Activated T-helper 2 cell treated with anti-CD3 and anti-CD28 coated beads, Interferon-gamma antibody, Interleukin-2, Interleukin-4, amounts not matched to agents 10 μg/mL and 5 μg/mL and 100 μg/mL, durations not matched to agents 14 hours and 24 hours and 36 hours (primary cell): ENCODE measurements around the gene CAMTA1. TPM values are rescaled to one million over a fixed set of nuclear protein-coding genes. Genes with fewer than 3 reads are reported as not detected.
"Not testable (repeated sequence)": the region's sequence is repeated elsewhere in the genome, so short reads cannot be mapped to it uniquely, and the experiment has no call there.

Source experiments
- DNase-seq: peaks from one replicate; pipeline ENCODE4 v3.0.0; 2021; ENCODE audit warnings: low spot score
- H3K27ac Mint-ChIP-seq: one replicate; pipeline ENCODE4 v1.8.0; 2021; ENCODE audit warnings: mixed read lengths
- H3K27me3 Mint-ChIP-seq: one replicate; pipeline ENCODE4 v1.8.0; 2021; ENCODE audit warnings: low read depth, mixed read lengths
- H3K36me3 Mint-ChIP-seq: one replicate; pipeline ENCODE4 v1.8.0; 2021; ENCODE audit warnings: low read depth, mixed read lengths
- H3K4me1 Mint-ChIP-seq: one replicate; pipeline ENCODE4 v1.8.0; 2021; ENCODE audit warnings: low read depth, mixed read lengths
- H3K4me3 Mint-ChIP-seq: one replicate; pipeline ENCODE4 v1.8.0; 2021; ENCODE audit warnings: low read depth, mild to moderate bottlenecking, moderate library complexity, mixed read lengths
- H3K9me3 Mint-ChIP-seq: one replicate; pipeline ENCODE4 v1.8.0; 2021; ENCODE audit warnings: mixed read lengths
- intact Hi-C: fragments of 100-400 bp; cut with micrococcal nuclease; formaldehyde crosslinking; loops from one replicate; pipeline ENCODE4 v1.15.1; 2023
- total RNA-seq: library from RNA; stranded (reverse); gene quantifications from 2 replicates; pipeline ENCODE4 v1.2.3, GENCODE V29; 2022

The CAMTA1 gene
- total RNA-seq, 1 donor from 2014 or later, result 62.9 TPM

DNA sequence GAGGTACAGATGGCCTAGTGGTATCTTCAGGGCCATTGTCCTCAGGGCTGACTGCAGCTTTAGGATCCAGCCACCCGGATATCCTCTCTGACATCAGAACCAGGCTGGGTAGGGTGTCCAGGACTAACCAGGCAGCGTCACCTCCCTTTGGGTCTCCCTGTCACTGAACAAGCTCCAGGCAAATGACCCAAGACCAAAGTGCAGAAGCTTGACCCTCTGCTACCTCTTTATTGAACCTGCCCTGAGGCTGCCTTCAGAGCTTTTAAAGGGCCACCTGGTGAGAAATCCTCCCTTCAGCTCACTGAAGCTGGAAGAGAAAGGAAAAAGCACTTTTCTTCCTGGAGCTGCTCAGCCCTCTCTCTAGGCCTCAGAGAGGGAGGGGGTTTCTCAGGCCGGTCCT, 906.8 kb downstream of the CAMTA1 start:
- no peak for DNase-seq
- Mint-ChIP-seq H3K36me3 (no peaks in the 10 kb centered on the region), H3K27ac (no peak overlapping the region), H3K27me3 (peaks cover 1% of the 10 kb centered on the region), H3K4me1 (no peaks in the 10 kb centered on the region), H3K4me3 (no peak overlapping the region), H3K9me3 (no peaks in the 10 kb centered on the region)
- intact Hi-C loops, result no loop called here

DNA sequence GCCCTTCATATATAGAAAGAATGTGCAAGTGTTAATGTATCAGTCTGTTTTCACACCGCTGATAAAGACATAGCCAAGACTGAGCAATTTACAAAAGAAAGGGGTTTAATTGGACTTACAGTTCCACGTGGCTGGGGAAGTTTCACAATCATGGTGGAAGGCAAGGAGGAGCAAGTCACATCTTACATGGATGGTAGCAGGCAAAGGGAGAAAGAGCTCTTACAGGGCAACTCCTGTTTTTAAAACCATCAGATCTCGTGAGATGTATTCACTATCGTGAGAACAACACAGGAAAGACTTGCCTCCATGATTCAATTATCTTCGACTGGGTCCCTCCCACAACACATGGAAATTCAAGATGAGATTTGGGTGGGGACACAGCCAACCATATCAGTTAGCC, 907.8 kb downstream of the CAMTA1 start:
- H3K4me3 Mint-ChIP-seq, H3K36me3 Mint-ChIP-seq, H3K4me1 Mint-ChIP-seq, DNase-seq, H3K27me3 Mint-ChIP-seq, intact Hi-C loops, H3K27ac Mint-ChIP-seq, H3K9me3 Mint-ChIP-seq: not testable (repeated sequence)

DNA sequence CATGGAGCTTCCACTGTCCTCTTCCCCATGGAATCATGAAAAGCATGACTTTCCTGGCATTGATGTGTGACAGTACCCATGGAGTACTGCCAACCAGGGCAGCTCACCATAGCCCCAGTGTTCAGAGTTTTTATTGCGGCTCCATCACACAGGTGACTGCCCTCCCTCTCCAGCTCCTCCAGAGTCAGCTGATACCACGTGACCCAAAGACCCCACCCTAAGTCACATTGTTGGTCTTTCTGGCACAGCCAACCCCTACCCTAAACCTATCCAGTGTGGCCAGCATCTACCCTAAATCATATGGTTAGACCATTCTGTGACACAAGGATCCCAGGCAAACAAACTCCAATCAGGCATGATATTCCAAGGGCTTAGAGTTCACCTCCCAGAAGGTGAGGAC, 908.4 kb downstream of the CAMTA1 start:
- Mint-ChIP-seq H3K9me3 (no peaks in the 10 kb centered on the region), H3K4me3 (no peak overlapping the region), H3K36me3 (no peaks in the 10 kb centered on the region), H3K27me3 (peaks cover 2% of the 10 kb centered on the region), H3K27ac (no peak overlapping the region), H3K4me1 (no peaks in the 10 kb centered on the region)
- intact Hi-C loops, result no loop called here
- DNase-seq, result no peak

DNA sequence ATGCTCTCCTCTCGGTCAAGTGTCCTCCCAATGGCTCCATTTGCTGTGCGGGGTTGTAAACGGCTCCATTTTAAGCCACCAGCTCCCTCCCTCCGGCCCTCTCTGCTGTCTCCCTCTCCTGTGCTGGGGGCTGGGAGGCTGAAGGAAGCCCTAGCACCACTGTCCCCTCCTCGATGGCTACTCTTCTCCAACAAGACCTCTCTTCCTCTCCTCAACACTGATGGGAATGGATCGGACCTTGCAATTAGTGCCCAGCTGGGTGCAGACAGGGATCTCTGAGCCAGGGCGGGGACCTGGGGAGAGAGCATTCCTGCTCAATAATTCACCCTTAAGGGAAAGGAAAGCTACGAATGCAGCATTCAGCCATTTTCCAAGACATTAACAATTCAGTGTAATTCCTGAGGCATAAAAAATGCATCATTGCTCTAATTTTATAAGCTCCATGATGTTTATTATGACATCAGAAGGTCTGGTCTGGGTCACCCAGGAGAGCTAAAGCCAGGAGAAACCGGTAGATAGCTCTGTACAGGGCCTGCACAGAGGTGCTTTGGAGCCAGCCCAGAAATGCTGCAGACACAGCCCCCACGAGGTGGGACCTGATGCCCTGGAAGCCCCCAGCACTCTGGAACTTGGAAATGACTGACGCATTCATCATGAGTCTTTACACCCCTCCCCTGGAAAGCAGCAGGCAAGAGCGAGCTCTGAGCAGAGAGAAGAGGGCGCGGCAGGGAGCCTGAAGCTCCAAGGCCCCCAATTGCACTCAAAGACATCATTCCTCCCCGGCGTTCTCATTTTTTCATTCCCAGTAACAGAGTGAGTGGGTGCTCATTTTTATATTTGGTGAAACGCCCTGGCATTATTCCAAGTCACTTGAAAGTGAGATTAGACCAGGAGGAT, 909.6 kb downstream of the CAMTA1 start:
- Mint-ChIP-seq H3K27me3 (peaks cover 11% of the 10 kb centered on the region), H3K9me3 (no peaks in the 10 kb centered on the region), H3K27ac (no peak overlapping the region), H3K36me3 (no peaks in the 10 kb centered on the region), H3K4me1 (no peaks in the 10 kb centered on the region), H3K4me3 (no peak overlapping the region)
- DNase-seq, result no peak
- intact Hi-C loops, result no loop called here

DNA sequence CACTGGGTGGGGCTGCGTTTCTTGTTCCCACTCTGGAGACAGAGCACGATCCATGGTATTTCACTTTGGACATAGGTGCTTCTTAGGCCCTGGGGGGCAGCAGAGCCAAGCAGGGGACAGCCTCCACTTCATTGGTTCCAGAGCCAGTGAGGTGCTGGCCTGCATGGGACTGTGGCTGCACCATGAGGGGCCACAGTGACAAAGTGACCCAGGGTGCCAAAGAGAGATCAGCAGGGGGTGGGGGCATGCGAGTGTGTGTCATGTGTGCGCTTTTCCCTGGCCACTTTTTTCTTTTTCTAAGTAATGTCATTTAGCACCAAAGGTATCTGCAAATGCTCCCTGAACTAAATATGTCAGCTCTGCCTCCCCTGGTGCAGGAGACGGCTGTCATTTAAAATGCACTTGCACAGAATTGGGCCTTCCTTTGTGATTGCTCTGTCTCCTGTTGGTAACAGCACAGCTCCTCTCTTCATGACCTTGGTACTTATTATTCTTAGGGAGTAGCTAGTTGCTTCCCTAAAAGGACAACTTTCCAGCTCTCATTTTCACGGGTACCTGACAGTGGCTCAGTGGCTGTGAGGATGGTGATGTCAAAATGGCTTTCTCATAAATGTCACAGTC, 910.4 kb downstream of the CAMTA1 start:
- Mint-ChIP-seq H3K27ac (no peak overlapping the region), H3K27me3 (peaks cover 16% of the 10 kb centered on the region), H3K36me3 (no peaks in the 10 kb centered on the region), H3K4me1 (no peaks in the 10 kb centered on the region), H3K9me3 (no peaks in the 10 kb centered on the region), H3K4me3 (no peak overlapping the region)
- no peak for DNase-seq
- intact Hi-C loops, result no loop called here

DNA sequence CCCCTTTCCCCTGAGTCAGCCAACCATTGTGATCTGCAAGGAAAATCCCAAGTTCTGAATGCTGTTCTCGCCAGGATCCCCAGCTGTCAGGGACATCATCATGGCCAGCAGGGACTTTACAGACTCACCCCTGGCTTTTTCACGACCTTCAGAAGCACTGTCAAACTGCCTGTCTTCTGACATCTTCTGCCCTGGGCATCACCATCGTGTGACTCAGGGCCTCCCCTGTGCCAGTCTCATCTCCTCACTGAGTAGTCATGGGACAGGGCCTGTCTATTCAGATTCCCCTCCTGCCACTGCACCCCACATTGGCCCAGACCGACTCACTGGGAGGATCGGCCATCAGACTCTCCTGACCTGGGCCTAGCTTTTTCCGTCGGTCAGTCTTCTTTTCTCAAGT, 913.4 kb downstream of the CAMTA1 start:
- no peaks in the 10 kb centered on the region for H3K9me3 Mint-ChIP-seq
- intact Hi-C loops, result no loop called here
- no peaks in the 10 kb centered on the region for H3K36me3 Mint-ChIP-seq
- no peak overlapping the region for H3K4me3 Mint-ChIP-seq
- H3K27ac Mint-ChIP-seq, result no peak overlapping the region
- H3K27me3 Mint-ChIP-seq, result peaks cover 43% of the 10 kb centered on the region
- no peak for DNase-seq
- peaks cover under 1% of the 10 kb centered on the region for H3K4me1 Mint-ChIP-seq

DNA sequence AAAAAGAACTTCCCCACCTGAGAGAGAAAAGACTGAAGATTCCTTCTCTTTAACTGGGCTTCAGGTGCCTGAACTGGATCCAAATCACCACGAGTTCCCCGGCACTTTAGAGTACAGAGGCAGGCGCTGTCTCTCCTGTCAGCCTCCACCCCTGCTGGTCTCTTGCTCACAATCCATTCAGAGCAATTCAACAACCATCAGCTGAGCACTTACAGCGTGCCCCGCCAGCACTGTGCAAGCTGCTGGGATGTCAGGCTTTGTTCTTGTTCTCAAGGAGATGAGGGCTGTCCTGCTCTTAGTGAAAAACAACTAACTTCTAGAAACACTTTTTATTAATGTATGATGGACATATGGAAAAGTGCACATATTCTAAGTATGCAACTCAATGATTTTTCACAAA, 917.1 kb downstream of the CAMTA1 start:
- no peak for DNase-seq
- H3K27me3 Mint-ChIP-seq, result peaks cover 62% of the 10 kb centered on the region
- intact Hi-C loops, result no loop called here
- H3K4me1 Mint-ChIP-seq, result peaks cover 4% of the 10 kb centered on the region
- H3K4me3 Mint-ChIP-seq, result peak overlapping the region; percentile 40
- no peak overlapping the region for H3K27ac Mint-ChIP-seq
- H3K9me3 Mint-ChIP-seq, result no peaks in the 10 kb centered on the region
- H3K36me3 Mint-ChIP-seq, result no peaks in the 10 kb centered on the region

DNA sequence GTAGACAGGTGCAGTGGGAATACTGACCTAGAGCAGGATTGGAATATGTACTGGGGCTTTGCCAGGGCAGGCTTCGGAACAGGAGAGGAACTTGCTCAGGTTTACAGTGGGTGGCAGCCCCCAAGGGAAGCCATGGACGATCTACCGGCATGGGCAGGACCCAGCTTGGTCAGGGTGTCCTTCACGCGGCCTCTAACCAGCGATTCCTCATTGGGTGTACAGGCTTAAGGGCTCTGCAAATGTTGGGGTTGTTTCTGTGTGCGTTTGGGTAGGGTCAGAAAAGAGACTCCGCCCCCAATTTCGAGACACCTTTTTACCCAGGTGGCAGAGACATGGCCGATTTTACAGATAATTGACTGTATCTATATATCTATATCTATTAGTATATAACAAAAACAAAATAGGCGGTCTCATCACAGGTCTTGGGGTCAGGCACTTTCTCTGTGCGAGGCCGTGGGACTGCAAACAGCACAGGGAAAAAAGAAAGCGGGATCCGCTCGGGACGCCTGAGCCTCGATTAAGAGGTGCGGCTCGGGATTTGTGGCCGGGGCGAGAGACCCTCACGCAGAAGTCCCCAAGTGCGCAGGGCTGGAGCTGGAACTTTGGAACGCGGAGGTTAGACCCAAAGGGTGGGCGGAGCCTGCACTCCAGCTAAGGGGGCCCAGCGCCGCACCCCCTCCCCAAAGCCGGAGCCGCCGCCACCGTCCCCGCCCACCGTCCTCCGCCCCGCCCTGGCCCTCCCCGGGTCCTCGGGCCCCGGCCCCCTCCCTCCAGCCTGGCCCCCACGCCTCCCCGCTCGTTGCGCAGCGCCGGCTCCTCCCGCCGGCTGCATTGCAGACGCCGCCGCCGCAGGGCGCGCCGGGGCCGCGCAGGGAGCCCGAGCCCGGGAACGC, 918.3 kb downstream of the CAMTA1 start:
- intact Hi-C loops, result no loop called here
- Mint-ChIP-seq H3K36me3 (no peaks in the 10 kb centered on the region), H3K27ac (no peak overlapping the region), H3K27me3 (peaks cover 70% of the 10 kb centered on the region), H3K4me3 (peak overlapping the region; percentile 62), H3K9me3 (no peaks in the 10 kb centered on the region), H3K4me1 (peaks cover 4% of the 10 kb centered on the region)
- no peak for DNase-seq

DNA sequence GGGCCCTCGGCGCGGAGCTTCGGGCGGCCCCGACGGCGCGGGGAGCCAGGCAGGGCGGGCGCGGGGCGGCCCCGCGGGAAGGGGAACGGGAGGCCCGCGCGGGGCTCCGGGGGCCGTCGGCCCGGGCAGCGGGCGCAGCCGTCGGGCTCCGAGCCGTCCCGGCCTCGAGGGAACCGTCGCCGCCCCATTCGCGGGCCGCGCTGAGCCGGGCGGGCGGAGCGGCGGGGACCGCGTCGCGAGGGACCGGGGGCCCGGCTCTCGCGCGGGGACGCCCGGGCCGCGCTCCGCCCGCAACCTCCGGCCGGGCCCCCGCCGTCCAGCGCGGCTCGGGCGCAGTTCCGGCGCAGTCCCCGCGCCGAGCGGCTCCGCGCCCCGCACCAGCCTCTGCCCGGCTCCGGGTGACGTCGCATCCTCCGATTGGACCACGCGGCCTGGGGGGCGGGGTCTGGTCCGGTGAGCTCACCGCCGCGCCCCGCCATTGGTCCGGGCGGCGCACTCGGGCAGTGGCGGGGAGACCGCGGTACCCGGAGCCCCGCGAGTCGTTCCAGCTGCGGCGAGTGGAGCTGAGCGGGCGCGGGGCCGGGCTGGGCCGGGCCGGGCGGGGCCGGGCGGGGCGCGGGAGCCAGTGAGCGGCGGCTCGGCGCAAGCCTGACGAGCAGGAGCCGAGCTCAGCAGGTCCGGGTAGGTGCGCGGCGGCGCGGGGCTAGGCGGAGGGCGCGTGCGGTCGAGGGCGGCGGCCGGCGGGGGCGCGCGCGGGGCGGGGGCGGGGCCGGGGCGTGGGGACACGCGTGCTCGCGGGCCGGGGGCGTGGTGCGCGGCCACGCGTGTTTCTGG, 919.2 kb downstream of the CAMTA1 start:
- Mint-ChIP-seq H3K36me3 (no peaks in the 10 kb centered on the region), H3K27ac (no peak overlapping the region), H3K4me1 (peaks cover 4% of the 10 kb centered on the region), H3K27me3 (peaks cover 67% of the 10 kb centered on the region), H3K4me3 (no peak overlapping the region), H3K9me3 (no peaks in the 10 kb centered on the region)
- intact Hi-C loops, result no loop called here
- DNase-seq, result peak; percentile 87

DNA sequence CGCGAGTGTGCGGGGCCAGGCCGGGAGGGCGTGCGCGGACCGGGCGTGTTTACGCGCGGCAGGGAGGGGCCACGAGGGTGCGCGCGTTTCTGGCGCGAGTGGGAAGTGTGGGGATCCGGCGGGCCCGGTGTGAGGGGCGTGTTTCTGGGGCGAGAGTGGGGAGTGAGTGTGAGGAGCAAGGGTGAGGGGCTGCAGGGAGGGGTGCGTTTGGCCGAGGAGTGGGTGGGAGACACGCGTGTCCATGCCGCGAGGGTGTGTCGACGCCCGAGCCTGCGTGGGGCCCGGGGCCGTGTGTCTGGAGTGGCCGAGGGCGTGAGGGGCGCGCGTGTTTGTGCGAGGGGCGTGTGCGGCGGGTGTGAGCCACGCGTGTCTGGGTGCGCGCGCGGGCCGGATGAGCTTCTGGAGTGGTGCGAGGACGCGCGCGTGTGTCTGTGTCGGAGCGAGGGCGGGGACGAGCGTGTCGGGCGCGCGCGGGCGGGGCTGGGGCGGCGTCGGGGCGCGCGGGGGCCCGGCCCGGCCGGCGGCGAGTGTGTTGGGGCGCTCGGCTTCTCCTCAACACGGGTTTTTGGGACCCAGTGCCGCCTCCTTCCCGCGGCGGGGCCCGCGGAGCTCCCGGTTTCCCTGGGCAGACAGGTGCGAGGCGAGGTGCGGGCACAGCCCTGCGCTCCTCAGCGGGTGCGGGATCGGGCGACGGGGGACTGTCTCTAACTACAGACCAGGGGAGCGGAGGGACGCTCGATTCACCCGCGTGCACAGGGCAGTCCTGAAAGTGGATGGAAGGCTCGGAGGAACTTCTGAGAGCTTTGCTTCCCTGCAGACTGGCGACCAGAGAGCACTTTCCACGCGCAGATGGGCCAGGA, 920.0 kb downstream of the CAMTA1 start:
- no peak for DNase-seq
- Mint-ChIP-seq H3K27me3 (peaks cover 61% of the 10 kb centered on the region), H3K4me1 (peaks cover 4% of the 10 kb centered on the region), H3K4me3 (peak overlapping the region; percentile 64), H3K36me3 (no peaks in the 10 kb centered on the region), H3K9me3 (no peaks in the 10 kb centered on the region), H3K27ac (no peak overlapping the region)
- intact Hi-C loops, result no loop called here

DNA sequence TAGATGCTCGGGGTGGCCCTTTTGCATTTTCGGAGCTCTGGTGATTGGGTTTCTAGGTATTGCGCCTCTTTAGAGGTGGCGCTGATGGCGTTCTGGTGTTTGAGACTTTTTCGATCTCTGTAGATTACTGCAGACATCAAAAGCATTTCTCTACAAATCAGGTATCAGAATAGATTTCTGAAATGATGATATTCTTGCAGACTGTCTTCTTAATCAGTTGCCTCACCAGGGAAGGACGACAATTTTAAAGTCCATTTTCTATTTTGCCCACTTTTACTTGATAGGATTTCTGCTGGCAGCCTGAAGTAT, 920.6 kb downstream of the CAMTA1 start:
- H3K36me3 Mint-ChIP-seq, result no peaks in the 10 kb centered on the region
- intact Hi-C loops, result no loop called here
- DNase-seq, result no peak
- peaks cover 60% of the 10 kb centered on the region for H3K27me3 Mint-ChIP-seq
- no peaks in the 10 kb centered on the region for H3K9me3 Mint-ChIP-seq
- no peak overlapping the region for H3K27ac Mint-ChIP-seq
- peaks cover 4% of the 10 kb centered on the region for H3K4me1 Mint-ChIP-seq
- peak overlapping the region; percentile 57 for H3K4me3 Mint-ChIP-seq
